HG02623 (cell line): ENCODE results near the gene PRC1.
A peak's percentile ranks its signal among the peaks of the same experiment; 100 is the strongest.

ENCODE experiments used
- ATAC-seq: cut with Tn5 transposase; IDR thresholded peaks from one replicate; pipeline ENCODE4 v1.9.1; 2021; ENCODE audit warnings: moderate library complexity; ENCODE audit not compliant: unreplicated experiment

Gene PRC1

DNA sequence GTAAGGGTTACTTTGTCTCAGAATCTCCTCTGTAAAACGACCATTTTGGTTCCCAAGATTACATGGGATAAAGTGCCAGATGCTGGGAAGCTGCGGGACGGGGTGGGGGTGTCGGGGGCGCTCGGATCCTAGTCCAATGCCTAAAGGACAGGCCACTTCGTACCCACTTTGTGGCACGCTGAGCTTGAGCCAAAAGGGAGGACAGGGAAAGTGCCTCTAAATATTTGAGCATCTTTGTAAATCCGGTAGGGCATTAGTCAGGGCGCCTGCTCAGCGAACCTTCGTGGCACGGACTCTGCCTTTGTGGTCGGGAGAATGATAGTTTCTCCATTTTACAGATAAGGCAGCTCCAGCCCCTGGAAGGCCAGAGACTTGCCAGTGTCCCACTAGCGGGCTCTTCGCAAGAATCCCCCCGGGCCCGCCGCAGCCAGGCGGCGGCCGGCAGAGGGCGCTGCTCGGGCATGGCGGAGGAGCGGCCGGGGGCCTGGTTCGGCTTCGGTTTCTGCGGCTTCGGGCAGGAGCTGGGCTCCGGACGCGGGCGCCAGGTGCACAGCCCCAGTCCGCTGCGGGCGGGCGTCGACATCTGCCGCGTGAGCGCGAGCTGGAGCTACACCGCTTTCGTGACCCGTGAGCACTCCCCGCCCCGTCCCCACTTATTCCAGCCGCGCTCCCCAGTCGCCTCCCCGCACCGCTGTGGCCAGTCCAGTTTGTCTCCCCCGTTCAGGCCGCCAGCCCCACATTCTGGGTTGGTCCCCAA is 37.9 kb downstream of the PRC1 start:
- no peak for ATAC-seq

DNA sequence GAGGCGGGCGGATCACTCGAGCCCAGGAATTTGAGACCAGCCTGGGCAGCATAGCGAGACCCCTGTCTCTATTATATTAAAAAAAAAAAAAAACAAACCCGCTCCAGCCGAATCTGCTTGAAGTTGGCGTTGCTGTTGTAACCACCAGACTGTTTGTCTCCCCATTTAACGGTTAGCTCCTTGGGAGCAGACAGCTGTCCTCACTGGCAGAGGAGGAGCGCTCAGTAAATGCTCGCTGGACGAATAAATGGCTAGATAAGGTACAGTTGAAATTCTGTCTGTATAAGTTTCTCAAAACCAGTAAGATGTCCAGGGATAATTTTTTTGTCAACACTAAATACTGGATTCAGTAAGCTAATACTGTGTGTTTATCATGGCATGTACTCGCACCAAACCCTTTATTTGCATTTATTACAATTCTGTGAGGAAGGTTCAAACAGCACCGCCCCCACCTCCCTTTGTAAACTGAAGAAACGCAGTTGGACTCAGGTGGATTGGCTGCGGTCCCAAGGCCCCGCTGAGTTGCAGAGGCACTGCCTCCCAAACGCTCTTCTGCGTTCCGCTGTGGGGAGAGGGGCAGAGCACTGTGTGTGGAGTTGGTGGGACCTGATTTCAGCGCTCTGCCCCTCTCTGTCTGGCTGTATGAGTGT is 38.6 kb downstream of the PRC1 start:
- no peak for ATAC-seq

DNA sequence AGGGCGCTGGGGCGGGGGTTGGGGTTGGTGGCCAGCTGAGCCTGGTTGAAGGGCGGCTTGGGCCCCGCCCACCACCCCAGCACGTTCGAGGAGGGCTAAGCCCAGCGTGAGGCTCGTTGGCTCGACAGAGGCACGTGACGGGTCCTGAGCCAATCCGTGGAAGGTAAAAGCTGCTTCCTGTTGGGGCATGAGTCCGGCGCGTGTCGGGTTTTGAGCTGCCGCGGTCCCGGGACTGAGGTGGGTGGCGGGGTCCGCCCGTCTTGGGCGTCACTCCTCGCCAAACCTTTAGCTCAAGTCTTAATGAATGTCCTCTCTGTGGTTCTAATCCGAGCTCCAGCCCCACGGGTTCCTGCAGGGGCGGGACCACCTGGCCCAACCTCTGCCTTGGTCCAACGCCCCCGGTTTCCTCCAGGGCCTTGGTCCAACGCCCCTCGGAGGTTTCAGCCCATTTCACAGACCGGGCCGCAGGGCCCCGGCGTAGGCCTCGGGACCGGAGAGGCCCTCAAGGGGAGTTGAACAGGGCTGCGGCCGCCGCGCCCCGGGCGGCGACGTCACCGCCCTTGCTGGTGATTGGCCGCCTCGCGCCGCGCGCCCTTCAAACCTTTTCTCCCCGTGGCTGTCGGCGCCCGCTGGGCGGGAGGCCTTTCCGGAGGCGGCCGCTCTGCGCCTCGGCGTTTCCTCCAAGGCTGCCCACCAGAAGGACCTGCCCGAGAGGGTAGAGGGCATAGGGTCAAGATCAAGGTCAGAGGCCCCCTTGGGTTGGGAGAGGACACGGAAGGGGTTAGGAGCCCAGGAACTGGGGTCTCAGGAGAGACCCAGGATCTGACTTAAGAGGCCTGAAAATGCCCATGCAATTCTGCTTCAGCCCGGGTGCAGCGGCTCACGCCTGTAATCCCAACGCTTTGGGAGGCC is 39.4 kb downstream of the PRC1 start, which contains the start of gene RCCD1:
RCCD1 (plus strand) TSS at position 173 of the 912 bp plus-strand sequence. CDS start 1,851 bp downstream, outside the sequence.
- ATAC-seq = peak; percentile 96

DNA sequence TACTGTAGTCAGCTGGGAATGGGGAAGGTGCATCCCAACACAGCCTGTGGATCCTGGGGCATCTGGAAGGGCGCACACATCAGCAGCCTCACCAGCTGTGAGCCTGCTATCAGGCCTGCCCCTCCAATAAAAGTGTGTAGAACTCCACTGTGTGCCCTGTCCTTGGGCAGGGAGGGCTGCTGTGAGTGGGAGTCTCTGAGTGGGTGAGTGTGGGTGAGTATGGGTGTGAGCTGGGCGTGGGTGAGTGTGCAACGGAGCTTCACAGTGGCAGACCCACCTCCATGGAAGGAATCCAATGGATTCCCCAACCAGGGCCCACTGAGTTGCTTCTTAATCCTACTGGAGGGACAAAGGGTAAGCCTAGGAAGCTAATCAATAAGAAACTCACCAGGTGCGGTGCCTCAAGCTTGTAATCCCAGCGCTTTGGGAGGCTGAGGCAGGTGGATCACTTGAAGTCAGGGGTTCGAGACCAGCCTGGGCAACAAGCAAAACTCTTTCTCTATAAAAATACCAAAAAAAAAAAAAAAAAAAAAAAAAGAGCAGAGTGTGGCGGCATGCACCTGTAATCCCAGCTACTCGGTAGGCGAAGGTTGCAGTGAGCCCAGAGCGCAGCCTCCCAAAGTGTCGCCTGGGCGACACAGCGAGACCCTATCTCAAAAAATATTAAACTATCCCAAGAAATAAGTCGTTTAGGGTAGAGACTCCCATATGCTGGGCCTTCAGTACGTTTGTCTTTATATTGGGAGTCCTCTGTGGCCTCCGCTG is 40.2 kb downstream of the PRC1 start:
- no peak for ATAC-seq

DNA sequence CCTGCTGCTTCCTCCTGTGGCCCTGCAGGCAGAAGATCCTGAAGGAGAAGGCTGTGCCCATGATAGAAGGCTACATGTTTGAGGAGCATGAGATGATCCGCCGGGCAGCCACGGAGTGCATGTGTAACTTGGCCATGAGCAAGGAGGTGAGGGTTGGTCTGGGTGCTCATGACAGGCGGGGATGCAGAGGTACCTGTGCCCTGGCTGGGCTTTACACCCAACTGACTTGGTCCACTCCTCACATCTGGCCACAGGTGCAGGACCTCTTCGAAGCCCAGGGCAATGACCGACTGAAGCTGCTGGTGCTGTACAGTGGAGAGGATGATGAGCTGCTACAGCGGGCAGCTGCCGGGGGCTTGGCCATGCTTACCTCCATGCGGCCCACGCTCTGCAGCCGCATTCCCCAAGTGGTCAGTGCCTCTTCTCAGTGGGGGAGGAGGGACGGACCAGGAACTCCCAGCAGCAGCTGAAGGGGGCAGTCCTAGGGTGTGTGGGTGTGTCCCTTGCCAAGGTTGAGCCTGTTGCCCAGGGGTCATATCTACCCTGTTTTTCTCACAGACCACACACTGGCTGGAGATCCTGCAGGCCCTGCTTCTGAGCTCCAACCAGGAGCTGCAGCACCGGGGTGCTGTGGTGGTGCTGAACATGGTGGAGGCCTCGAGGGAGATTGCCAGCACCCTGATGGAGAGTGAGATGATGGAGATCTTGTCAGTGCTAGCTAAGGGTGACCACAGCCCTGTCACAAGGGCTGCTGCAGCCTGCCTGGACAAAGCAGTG is 41.2 kb downstream of the PRC1 start:
- no peak for ATAC-seq

DNA sequence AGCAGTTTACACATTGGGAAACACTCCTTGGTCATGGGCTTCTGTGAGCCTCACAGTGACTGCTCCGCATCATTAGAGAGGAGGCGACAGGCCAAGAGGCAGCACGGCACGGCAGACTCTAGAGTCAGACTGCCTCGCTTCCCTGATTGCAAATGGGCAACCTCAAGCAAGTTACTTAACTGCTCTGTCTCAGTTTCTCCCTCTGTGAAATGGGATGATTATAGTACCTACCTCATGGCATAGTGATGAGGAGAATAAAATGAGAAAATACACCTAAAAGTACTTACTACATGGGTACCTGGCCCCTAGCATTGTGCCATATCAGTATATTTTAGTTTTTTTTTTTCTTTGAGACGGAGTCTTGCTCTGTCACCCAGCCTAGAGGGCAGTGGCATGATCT is 43.7 kb downstream of the PRC1 start:
- ATAC-seq = no peak

DNA sequence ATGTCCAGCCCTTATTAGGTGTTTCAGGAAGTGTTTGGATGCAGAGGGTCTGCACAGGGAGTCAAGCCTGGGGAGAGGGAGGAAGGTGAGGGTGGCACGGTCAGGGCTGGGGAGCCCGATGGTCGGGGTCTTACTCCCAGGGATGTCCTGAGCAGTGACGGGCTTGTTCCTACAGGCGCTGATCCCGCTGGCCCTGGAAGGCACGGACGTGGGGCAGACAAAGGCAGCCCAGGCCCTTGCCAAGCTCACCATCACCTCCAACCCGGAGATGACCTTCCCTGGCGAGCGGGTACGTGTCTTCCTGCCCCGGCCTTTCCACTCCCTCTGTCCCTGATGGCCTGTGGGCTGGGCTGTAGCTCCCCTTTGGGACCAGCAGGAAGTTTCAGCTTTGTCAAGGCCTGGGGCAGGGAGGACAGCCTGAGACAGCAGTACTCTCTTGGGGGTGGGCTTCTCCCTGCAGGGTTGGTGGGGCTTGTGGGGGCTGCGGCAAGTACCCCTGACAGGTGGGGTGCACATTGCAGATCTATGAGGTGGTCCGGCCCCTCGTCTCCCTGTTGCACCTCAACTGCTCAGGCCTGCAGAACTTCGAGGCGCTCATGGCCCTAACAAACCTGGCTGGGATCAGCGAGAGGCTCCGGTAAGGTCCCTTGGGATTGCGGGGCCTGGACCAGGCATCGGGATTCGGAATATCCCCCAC is 44.2 kb downstream of the PRC1 start:
- no peak for ATAC-seq

DNA sequence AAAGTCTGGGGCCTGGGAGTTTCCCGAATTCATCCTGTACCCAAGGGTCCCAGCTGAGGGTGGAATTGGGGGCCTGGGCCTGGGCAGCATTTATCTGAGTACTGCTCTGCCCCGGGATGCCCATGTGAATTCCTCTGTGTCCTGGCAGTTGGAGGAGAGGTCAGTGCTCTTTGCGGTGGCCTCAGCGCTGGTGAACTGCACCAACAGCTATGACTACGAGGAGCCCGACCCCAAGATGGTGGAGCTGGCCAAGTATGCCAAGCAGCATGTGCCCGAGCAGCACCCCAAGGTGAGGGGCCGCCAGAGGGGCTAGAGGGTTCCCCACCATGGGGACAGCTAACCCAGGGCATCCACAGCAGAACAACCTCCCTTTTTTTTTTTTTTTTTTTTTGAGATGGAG is 45.8 kb downstream of the PRC1 start:
- no peak for ATAC-seq

DNA sequence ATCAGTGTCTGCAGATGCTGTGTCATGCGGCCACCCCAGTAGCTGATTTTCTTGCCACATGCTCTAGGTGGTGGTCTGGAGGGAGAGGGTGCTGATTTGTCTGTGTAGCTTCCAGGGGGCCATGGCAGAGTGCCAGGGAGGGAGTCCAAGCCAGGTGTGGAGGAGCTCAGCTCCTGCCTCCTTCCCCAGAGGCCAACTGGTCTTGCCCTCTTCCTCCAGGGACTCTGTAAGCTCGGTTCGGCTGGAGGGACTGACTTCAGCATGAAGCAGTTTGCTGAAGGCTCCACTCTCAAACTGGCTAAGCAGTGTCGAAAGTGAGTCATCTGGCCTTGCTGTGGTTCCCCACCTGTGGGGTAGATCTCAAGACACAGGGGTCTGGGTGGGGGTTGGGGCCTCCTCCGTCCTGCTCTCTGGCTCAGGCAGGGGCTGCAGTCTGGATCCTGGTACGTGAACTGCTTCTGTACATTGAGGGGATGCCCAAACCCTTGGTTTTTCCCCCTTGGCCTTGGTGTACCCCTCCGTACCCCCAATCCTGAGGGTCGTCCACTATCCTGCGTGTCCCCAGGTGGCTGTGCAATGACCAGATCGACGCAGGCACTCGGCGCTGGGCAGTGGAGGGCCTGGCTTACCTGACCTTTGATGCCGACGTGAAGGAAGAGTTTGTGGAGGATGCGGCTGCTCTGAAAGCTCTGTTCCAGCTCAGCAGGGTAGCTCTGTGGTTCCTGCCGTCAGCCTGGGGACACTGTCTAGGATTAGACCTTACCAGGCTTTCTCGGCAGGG is 46.6 kb downstream of the PRC1 start:
- no peak for ATAC-seq

DNA sequence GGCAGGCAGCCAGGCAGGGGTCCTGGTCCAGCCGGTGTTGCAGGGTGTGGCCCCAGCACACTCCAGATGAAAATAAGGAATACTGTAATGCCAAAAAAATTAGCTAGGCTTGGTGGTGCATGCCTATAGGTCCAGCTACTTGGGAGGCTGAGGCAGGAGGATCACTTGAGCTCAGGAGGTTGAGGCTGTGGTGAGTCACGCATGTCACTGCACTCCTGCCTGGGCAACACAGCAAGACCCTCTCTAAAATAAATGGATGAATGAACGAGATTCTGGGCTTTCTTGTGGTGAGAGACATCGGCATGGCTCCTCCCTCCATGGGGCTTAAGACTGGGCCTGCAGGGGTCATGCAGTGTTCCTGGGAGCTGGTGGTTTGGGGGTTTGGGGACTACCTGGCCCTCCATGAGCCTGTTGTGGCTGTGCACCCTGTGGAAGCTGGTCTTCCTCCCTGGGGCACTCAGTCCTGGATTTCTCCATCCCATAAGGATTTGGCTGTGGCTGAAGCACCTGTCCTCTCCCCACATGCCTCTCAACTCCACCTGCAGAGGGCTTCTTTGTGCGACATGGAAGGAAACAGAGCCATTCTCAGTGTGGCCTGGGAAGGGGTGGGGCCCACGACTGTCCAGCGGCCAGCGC is 47.3 kb downstream of the PRC1 start:
- ATAC-seq = no peak

DNA sequence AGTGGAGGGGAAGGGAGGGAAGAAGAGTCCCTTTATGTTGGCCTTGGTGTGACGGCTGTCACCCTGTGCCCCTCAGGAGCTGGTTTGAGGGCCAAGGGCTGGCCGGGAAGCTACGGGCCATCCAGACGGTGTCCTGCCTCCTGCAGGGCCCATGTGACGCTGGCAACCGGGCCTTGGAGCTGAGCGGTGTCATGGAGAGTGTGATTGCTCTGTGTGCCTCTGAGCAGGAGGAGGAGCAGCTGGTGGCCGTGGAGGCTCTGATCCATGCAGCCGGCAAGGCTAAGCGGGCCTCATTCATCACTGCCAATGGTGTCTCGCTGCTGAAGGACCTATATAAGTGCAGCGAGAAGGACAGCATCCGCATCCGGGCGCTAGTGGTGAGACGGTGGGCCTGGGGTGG is 47.8 kb downstream of the PRC1 start:
- no peak for ATAC-seq

DNA sequence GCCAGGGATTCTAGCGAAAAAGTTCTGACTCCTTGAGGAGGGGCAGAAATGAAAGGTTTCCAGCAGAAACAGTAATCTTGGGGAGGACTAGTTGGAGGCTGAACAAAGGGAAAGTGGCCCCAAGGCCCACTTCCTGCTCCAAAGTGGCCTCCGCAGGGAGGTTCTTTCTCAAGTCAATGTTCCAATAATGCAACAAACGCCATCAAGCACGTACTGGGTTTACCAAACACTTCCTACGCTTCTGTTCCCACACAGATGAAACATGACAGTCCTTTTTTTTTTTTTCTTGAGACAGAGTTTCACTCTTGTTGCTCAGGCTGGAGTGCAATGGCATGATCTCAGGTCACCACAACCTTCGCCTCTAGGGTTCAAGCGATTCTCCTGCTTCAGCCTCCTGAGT is 49.2 kb downstream of the PRC1 start:
- no peak for ATAC-seq

DNA sequence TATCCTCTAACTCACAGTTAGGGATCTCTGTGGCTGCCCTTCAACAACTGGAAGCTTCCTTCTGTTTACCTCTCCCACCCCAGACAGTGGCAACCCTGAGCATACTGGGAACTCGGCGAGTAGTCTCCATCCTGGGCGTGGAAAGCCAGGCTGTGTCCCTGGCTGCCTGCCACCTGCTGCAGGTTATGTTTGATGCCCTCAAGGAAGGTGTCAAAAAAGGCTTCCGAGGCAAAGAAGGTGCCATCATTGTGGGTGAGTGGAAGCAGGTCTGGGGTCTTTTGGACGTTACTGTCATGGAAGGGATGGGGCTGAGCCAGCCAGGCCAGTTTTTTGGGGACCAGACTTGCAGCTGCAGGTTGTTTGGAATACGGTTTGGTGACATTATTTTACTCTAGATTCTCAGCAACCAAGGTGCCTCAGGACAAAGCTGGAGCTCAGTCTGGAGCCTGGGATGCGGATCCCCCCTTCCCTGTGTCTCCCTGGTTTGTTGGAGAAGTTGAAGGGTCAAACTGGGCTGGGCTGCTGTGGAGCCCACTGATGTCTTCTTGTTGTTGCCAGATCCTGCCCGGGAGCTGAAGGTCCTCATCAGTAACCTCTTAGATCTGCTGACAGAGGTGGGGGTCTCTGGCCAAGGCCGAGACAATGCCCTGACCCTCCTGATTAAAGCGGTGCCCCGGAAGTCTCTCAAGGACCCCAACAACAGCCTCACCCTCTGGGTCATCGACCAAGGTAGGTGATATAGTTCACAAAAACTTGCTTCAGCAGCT is 51.8 kb downstream of the PRC1 start:
- no peak for ATAC-seq

DNA sequence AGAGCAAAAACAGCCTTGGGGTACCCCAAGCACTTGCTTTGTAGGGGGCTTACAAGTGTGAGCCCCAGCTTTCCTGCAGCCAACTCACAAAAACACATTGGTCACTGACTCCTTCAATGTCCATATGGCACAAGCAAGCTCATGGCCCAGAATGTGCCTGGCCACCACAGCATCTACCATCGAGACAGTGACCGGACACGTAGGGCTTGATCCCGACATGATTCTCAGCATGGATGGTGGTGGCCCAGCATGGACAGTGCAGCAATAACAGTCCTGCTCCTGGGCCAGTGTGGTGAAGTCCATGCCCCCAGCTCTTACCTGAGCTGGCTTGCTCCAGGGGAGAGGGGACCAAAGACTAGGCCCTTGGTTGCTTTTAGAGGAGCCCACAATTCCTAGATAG is 53.3 kb downstream of the PRC1 start:
- no peak for ATAC-seq

DNA sequence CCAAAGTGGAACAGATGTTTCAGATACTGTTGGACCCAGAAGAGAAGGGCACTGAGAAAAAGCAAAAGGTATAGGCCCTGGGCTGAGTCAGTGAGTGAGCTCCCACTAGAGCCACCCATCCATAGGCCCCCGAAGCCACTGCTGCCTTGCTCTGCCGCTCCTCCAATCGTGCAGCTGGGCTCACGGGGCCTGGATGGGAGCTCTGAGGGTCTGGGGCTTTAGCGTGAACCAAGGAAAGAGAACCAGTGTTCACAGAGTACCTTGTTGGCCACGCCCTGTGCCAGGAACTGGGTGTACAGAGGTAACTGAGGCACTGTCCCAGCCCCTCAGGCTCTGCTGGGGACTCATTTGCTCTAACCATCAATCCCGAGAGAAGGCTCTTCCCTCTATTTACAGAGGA is 54.6 kb downstream of the PRC1 start:
- ATAC-seq = no peak

DNA sequence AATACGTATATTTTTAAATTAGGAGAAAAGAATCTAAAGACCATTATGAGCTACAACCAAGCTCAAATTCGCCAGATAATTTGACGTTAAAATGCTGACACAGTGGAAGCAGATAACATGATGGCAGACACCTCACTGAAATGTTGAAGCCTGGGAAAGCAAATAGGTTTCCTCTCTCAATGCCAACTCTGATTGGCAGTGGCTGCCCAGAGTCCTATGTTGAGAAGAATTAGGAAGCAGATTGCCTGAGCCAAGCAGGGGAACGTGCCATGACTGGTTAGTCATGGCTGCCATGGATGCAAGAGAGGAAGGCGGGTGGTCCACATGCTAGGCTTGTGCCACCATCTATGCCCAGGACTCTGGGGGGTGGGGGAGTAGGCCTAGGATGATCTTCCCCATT is 56.1 kb downstream of the PRC1 start:
- no peak for ATAC-seq

DNA sequence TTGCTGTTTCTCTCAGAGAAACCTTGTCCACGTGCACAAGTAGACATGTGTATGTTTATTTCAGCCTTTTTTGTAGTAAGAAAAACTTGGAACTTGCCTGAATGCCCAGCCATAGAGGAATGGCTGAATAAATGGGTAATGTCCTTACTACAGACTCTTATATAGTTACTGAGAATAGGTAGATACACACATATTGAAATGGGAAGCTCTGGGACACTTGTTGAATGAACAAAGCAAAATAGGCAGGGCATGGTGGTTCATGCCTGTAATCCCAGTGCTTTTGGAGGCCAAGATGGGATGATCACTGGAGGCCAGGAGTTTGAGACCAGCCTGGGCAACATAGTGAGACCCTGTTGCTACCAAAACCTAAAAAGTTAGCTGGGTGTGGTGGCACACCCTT is 57.5 kb downstream of the PRC1 start:
- no peak for ATAC-seq
